Cardiac muscle cell (in vitro differentiated cells and primary cell): ENCODE data around the gene OR10H1. TPM values are rescaled to one million over a fixed set of nuclear protein-coding genes. Genes with fewer than 3 reads are reported as not detected.

ENCODE experiments used
- DNase-seq, 2 donors: peaks; one replicate each; pipeline versions ENCODE4 v3.0.0 to v3.0.0-alpha.2; 2010 to 2017; ENCODE audit warnings: low read depth in 1 of 2, low spot score in 1 of 2
- H3K27ac ChIP-seq: fragments of 200-600 bp; sonication (generic); 2 replicates; pipeline ENCODE4 v1.5.1; 2016
- H3K27me3 ChIP-seq: fragments of 200-600 bp; sonication (generic); 2 replicates; pipeline ENCODE4 v1.6.0; 2016; ENCODE audit warnings: control low read depth
- H3K36me3 ChIP-seq: fragments of 200-600 bp; sonication (generic); 2 replicates; pipeline ENCODE4 v1.5.1; 2016; ENCODE audit warnings: control low read depth
- H3K4me1 ChIP-seq: fragments of 200-600 bp; sonication (generic); 2 replicates; pipeline ENCODE4 v1.8.1; 2017; ENCODE audit warnings: low read depth, mild to moderate bottlenecking, mixed run types
- H3K4me3 ChIP-seq: fragments of 200-600 bp; sonication (generic); 2 replicates; pipeline ENCODE4 v1.5.1; 2016; ENCODE audit warnings: mild to moderate bottlenecking
- H3K9me3 ChIP-seq: fragments of 200-600 bp; sonication (generic); 2 replicates; pipeline ENCODE4 v1.5.1; 2017; ENCODE audit warnings: low read depth, mild to moderate bottlenecking, control low read depth
- polyA plus RNA-seq: library from polyadenylated mRNA; unstranded; fragments of >200 nt; fragmentation: Nextera tagmentation; extraction: Ambion mirVana; gene quantifications from 2 replicates; pipeline ENCODE4 v1.2.1, GENCODE V29; 2016
- total RNA-seq: library from RNA; depleted of rRNA; stranded (reverse); fragments of >200 nt; gene quantifications from 2 replicates; pipeline ENCODE4 v1.2.3, GENCODE V29; 2016
- TF ChIP-seq, protein P1 (sequence below): IDR thresholded peaks from 2 replicates; pipeline ENCODE4 v1.5.1; 2012; ENCODE audit warnings: low read depth, mild to moderate bottlenecking, low read length

Gene OR10H1
- total and polyA plus RNA-seq, 2 experiments from 2014 or later = not detected

GRCh38 chr19:15769586-15769985 lies 45.9 kb downstream of the OR10H1 start:
- DNase-seq = no peak
- no peaks in the 10 kb centered on the region for H3K36me3 ChIP-seq
- H3K9me3 ChIP-seq = no peaks in the 10 kb centered on the region
- TF ChIP-seq, protein P1, sequence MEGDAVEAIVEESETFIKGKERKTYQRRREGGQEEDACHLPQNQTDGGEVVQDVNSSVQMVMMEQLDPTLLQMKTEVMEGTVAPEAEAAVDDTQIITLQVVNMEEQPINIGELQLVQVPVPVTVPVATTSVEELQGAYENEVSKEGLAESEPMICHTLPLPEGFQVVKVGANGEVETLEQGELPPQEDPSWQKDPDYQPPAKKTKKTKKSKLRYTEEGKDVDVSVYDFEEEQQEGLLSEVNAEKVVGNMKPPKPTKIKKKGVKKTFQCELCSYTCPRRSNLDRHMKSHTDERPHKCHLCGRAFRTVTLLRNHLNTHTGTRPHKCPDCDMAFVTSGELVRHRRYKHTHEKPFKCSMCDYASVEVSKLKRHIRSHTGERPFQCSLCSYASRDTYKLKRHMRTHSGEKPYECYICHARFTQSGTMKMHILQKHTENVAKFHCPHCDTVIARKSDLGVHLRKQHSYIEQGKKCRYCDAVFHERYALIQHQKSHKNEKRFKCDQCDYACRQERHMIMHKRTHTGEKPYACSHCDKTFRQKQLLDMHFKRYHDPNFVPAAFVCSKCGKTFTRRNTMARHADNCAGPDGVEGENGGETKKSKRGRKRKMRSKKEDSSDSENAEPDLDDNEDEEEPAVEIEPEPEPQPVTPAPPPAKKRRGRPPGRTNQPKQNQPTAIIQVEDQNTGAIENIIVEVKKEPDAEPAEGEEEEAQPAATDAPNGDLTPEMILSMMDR = no peak
- H3K4me1 ChIP-seq = no peaks in the 10 kb centered on the region
- no peak overlapping the region for H3K4me3 ChIP-seq
- no peaks in the 10 kb centered on the region for H3K27me3 ChIP-seq
- no peak overlapping the region for H3K27ac ChIP-seq

DNA sequence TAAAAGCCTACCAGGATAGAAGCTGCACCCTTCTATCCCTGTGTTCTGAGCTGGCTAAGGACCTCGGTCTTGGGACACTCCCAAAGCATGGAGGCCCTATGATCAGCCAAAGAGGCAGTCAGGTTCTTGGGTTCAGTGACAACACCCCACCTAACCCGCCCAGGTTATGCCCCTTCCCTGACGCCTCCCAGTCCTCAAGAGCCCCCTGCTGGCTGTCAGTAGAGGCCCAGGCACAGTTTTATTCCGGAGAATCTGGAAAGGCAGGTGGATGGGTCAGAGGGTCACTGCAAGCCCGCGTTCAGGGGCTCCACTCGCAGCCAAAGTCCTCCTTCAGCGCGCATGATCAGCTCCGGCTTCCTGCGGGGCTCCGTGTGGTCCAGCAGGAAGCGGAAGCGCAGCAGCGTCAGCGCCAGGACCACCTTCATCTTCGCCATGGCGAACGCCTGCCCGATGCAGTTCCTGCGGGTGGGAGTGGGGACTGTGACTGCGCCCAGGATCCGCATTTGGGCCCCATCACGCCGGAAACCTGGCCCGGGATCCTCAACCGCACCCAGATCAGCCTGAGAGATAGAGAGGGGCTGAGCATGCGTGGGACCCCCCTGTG lies 55.4 kb downstream of the OR10H1 start:
- Histone ChIP-seq H3K4me3 (no peak overlapping the region), H3K27me3 (no peaks in the 10 kb centered on the region), H3K27ac (no peak overlapping the region), H3K36me3 (no peaks in the 10 kb centered on the region), H3K4me1 (no peaks in the 10 kb centered on the region), H3K9me3 (no peaks in the 10 kb centered on the region)
- no peak for DNase-seq
- TF ChIP-seq, protein P1 = no peak

- Histone ChIP-seq H3K9me3 (no peaks in the 10 kb centered on the region), H3K4me3 (no peak overlapping the region), H3K4me1 (no peaks in the 10 kb centered on the region), H3K27me3 (no peaks in the 10 kb centered on the region), H3K36me3 (no peaks in the 10 kb centered on the region), H3K27ac (no peak overlapping the region)
- TF ChIP-seq, protein P1 = no peak
- no peak for DNase-seq
Measured at GRCh38 chr19:15758379-15758778, 57.1 kb downstream of the OR10H1 start.

Other genes starting within 250 kb of the OR10H1 start
- gene CYP4F8, start 200.4 kb downstream of the OR10H1 start, total RNA-seq = not detected in 2 replicates
- gene CYP4F8, start 200.4 kb downstream of the OR10H1 start, polyA plus RNA-seq = not detected in 2 replicates
- gene CYP4F3, start 174.8 kb downstream of the OR10H1 start, total RNA-seq = not detected in 2 replicates
- gene CYP4F3, start 174.8 kb downstream of the OR10H1 start, polyA plus RNA-seq = not detected in 2 replicates
- gene CYP4F12, start 142.6 kb downstream of the OR10H1 start, total RNA-seq = not detected in 2 replicates
- gene CYP4F12, start 142.6 kb downstream of the OR10H1 start, polyA plus RNA-seq = not detected in 2 replicates
- gene OR10H2, start 87.6 kb downstream of the OR10H1 start, total RNA-seq = not detected in 2 replicates
- gene OR10H2, start 87.6 kb downstream of the OR10H1 start, polyA plus RNA-seq = not detected in 2 replicates
- gene OR10H3, start 77.7 kb downstream of the OR10H1 start, total RNA-seq = not detected in 2 replicates
- gene OR10H3, start 77.7 kb downstream of the OR10H1 start, polyA plus RNA-seq = not detected in 2 replicates
- gene OR10H5, start 28.0 kb downstream of the OR10H1 start, total RNA-seq = not detected in 2 replicates
- not detected in 2 replicates for gene OR10H5, start 28.0 kb downstream of the OR10H1 start, polyA plus RNA-seq
- not detected in 2 replicates for gene CYP4F2, start 82.4 kb upstream of the OR10H1 start, total RNA-seq
- gene CYP4F2, start 82.4 kb upstream of the OR10H1 start, polyA plus RNA-seq = not detected in 2 replicates
- gene CYP4F11, start 118.9 kb upstream of the OR10H1 start, total RNA-seq = not detected in 2 replicates
- gene CYP4F11, start 118.9 kb upstream of the OR10H1 start, polyA plus RNA-seq = not detected in 2 replicates
- not detected in 2 replicates for gene OR10H4, start 133.3 kb upstream of the OR10H1 start, total RNA-seq
- gene OR10H4, start 133.3 kb upstream of the OR10H1 start, polyA plus RNA-seq = not detected in 2 replicates